Transverse colon (tissue), 4 donors: ENCODE results near the gene FMR1.

Experiments
- CTCF ChIP-seq, 5 experiments: fragments of 200-600 bp in 3 of 5; fragments of 450-650 bp in 2 of 5; sonication (generic) in 3 of 5; IDR thresholded peaks; 1 replicate in 2 of 5; 2 replicates in 3 of 5; pipeline ENCODE4 v1.5.1; 2016 to 2017; ENCODE audit warnings: antibody characterized with exemption in 5 of 5, inconsistent platforms in 3 of 5, mild to moderate bottlenecking in 2 of 5, moderate library complexity in 1 of 5
- POLR2A ChIP-seq: fragments of 450-650 bp; IDR thresholded peaks from one replicate; pipeline ENCODE4 v1.6.1; 2016; ENCODE audit warnings: antibody characterized with exemption, mild to moderate bottlenecking, moderate library complexity
- POLR2AphosphoS5 ChIP-seq, 3 donors: sonication (generic); formaldehyde crosslinking; IDR thresholded peaks; one replicate each; pipeline ENCODE4 v1.6.1; 2016; ENCODE audit warnings: antibody characterized with exemption in 3 of 3

DNA sequence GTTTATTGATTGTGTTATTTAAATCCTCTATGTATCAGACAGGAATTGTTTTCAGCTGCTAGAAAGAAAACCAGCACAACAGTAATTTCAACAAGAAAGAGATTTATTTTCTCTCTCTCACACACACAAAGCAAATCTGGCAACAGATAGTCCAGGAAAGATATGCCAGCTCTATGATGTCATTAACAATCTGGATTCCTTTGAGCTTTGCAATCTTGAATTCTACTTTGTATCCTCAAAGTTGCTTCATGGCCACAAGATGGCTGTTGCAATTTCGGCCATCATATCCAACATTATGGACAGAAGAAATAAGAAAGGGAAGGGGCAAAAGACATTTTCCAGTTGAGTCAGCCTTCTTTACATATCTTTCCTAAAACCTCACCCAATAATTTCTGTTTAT, 19.8 kb upstream of the FMR1 start:
- TF ChIP-seq CTCF (IDR thresholded peaks at IDR 0.05) (no peak), POLR2AphosphoS5 (IDR thresholded peaks at IDR 0.05) (no peak), POLR2A (no peak)
